Muscle of arm (tissue), 12 donors: ENCODE data around the gene CCDC91. TPM values are rescaled to one million over a fixed set of nuclear protein-coding genes. Genes with fewer than 3 reads are reported as not detected.

Source experiments
- DNase-seq: peaks from one replicate; pipeline ENCODE4 v3.0.0-alpha.2; 2013
- polyA plus RNA-seq, 12 donors: library from polyadenylated mRNA; unstranded; fragments of 120-200 nt; gene quantifications; one replicate each; pipeline ENCODE4 v1.2.1, GENCODE V29; 2013; ENCODE audit not compliant: insufficient read length in 12 of 12

CCDC91 gene
- polyA plus RNA-seq, 12 donors: 21.4 to 52.1 (median 24.4) TPM; not detected in 1

DNA sequence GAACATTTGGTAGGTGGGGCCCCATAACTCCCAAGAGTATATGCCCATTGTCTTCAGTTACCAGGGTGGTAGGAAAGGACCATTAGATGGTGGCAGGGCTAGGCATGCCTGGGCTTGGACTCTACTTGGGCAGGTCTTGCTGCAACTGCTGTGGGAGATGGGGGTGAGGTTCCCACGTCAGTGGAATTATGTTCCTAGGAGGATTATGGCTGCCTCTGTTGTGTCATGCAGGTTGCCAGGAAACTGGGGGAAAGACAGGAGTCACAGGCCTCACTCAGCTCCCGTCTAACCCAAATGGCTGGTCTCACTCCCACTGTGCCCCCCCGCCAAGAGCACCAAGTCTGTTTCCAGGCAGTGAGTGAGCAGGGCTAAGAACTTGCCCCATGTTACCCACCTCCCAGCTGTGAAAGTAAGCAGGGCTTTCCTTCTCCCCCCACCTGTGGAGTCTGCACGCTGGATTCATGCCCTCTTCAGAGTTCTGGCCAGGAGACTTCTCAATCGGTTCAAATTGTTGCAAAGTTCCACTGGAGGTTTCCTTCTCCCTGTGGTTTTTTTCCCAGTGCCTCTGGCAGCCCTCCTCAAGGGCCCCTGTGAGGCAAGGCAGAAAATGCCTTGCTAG, 337.5 kb downstream of the CCDC91 start:
- DNase-seq: no peak

DNA sequence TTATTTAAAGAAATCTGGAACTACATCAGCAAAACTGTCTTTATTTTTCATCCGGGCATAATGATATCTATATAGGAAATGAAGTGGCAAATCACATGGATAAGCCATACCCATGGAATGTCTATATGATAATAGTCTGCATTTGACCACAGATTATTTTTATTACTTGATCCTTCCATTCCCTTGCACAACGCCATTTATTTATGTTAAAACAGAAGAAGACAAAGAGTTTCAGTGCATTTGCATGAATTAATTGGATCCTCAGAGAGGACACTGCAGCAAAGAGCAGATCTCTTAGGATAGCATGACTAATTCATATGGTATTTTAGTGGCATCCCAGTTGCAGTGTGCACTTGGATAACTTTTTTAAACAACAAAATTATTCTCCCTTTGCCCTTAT, 345.0 kb downstream of the CCDC91 start:
- DNase-seq: no peak

DNA sequence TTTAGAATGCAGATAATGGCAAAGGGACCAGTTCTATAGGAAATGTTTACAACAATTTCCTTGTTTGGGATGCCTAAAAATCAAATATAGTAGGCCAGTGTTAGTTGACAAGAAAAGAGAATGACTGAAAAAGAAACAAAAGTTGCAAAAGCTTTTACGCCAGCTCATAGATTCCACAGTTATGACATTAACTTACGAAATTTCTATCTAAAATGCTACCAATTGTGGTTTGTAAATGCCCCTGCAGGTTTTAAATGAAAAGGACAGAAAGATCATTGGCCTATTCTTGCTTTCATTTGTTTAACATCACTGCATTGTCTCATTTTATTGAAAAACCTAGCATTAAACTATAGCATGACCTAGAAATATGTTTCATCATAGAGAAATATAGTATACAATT, 345.8 kb downstream of the CCDC91 start:
- DNase-seq: no peak

DNA sequence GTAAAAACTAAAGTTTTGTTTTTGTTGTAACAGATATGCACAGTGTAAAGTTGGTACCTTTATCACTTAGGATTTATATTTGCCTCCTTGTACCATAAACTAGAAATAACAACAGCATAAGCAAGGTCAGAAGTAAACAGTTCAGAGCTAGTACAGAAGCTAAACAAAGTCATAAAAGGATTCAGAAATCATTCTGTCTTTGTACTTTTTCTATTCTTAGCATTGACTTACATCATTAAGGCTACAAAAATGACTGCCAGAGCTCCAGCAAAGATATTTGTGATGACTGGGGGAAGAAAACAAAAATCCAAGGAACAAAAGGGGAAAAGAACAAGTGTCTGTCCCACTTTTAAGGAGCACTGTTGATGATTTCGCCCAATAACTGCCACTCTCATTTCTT, 347.2 kb downstream of the CCDC91 start:
- no peak for DNase-seq

DNA sequence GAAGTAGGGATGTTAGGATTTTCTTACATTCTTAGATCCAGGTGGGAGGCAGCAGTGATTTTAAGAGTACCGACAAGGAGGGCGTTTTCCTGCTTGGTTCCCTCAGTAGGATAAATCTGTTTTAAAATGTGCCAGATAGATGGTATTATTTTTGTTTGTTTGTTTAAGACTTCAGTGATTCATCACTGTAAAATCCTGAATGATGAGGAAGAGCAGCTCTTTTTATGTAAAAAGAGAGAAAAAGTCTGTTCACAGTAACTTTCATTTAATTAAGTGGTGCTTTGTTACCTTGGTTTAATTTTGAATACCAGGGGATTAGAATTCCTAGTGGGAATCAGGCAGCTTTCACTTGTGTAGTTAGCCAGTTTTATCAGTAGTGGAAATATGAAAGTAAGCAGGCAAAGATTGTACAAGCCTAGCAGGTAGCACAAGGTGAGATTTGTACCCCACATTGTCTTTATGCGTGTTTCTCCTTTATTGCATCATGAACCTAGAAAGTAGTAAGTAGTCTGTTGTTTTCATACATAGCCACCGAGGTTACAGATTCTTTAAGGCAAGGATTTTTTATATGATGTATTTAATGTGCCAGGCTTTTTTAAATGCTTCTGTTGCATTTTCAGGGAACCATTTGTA, 349.6 kb downstream of the CCDC91 start:
- no peak for DNase-seq

DNA sequence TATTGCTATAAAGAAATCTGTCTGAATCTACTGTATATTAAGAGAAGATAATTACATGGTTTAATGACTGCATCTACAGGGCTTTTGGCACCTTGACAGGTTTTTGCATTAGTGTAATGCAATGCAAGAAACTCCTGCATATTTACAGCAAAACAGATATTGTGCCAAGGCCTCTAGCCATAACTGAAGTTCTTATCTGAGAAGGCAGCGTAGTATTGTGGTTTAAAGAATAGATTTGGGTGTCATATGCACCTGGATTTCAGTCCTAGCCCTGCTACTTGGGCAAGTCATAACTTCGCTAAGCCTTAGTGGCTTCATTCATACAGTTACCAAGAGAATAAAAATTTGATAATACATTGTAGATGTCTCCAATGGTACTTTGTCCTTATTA, 350.1 kb downstream of the CCDC91 start:
- DNase-seq: no peak

DNA sequence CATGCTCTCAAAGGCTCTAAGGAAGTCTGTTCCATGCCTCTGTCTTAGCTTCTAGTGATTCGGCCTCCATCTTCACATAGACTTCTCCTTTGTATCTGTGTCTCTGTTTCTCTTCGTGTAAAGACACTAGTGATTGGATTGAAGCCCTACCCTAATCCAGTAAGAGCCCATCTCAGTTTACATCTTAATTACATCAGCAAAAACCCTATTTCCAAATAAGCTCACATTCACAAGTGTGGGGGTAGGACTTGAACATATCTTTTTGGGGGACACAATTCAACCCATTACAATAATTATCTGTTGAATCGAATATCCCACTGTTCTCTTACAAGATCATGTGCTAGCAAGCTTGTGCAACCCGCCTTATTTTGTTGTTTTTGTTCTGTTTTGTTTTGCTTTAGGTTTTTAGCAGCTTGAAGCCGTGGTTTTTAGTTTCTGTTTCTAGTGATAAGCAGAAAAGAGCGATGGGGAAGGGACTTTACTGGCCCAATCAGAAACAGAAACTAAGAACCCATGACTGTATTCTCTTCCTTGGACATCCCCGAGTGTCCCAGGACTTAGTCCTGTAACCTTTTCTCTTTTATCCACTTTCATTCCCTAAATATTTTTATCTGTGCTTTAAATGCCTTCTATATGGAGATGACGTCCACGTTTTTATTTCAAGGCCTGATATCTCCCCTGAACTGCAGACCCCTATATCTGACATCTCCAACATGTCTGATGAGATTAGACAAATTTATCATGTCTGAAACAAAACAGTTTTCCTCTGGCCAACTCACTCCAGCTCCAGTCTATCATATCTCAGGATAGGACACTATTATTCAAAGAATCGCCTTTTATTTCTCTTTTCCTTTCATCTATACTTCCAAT, 353.0 kb downstream of the CCDC91 start:
- DNase-seq: no peak

DNA sequence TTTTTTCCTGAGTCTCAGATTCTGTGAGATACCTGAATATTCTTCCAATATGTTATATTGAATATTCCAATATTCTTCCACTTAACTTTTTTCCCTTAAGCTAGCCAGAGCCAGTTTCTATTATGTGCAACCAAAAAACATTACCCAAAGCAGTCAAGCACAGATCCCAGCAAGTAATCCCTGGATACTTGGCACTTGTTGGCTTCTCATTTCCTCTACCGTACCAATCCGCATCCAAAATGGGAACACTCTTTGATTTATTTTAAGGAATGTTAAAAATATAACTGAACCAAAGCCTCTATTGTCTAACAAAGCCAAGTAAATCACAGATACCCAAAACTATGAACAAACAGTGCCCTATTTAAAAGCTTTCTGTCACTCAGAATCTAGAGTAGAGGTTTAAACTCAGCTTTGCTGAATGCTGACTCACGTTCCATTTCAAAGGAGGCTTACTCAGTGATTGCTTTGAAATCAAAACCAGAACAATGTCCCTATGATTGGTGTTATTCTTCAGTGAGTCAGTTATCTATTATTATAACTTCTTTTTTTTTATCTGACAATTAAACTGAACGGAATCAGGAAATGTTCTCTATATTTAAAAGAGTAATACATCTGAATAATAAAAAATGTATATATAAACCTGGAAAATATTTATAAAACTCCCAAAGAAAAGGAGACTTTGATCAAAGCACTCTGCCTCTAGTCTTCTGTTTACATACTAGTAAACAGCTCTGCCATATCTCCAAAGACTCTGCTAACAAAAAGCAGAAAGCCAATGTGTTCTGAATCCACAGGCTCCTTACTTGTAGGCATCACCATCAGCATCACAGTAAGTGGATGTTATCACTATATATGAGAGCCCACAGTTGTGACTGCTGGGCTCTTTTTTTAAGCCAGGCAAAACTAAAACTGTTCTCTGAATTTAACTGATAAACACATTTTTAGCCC, 360.8 kb downstream of the CCDC91 start:
- DNase-seq: no peak

DNA sequence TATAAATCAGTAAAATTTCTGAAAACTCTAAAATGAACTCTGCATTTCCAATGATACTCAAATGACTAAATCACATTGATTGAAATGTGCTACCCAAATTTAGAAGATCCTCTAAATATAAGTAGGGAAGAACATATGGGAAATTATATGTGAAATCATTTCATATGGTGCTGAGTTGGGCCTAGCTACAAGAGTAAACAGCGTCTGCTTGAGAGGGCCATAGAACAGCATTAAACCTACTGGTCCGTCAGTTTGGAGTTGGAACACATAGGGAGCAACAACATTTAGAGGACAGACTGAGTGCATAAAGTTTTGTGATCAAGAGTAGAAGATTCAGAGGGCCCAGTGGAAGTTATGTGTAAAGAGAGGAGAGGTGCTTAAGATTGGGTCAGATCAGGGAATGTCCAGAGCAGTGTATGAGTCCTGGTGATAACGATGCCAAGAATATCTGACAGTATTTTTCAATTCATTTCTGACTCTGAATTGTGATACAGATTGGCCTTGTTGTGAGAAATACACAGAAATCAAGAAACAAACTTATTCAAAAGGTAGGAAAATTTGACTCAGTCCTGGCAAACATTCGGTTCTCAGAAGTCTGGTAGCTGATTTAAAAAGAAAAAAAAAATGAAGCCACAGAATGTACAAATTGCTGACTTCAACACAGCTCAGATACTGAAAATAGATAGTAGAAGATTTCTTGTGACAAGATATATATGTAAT, 362.2 kb downstream of the CCDC91 start:
- DNase-seq: peak; percentile 8

DNA sequence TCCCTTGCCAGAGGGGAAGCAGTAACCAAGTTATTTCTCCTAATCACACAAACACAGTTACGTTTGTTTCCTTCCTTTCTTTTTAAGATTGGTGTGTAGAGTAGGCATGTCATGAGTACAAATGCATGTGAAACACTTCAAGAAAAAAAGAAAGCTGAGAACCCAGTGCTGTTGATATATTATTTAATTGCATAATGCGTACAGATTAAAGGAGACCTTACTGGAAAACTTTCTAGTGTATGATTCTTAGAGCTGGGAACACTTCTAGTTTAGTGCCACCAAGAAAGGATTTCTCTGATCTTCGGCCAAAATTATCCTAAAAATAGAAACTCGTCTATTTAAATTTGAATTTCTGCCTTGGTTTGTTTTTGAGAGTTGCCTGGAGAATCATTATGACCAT, 365.5 kb downstream of the CCDC91 start:
- no peak for DNase-seq

DNA sequence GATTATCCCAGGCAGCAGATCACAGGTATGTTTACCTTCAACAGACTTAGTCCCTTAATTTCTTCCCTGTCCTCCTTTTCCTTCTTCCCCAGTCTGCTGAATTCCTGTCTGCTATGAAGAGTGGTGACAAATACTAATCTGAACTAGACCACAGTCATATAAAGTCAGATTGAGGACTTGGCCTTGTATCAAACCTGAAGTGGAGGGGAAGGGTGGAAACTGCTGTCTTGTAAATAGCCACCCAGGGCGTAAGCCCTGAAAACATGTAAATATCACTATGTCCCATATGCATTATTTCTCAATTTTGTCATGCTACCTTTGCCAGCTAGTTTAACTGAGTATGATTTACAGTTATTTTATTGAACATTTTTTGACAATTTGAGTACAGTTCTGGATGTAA, 368.0 kb downstream of the CCDC91 start:
- no peak for DNase-seq

DNA sequence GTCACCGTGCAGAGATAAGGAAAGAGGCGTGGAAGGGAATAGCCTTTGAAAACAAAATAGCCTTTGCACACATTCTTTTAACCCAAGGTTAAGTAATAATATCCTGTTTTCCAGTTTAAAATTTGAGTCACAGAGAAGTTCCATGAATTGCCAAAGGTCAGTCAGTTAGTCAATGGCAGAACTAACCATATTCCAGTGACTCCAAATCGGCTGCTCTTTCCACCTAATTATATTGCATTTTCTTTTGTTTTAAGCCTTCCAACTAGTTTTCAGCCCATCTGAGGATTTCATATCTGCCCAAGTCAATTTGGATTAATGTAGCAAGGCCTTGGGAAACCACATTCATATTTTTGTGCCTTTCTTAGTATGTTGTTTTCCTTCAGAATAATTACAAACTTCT, 373.0 kb downstream of the CCDC91 start:
- no peak for DNase-seq

DNA sequence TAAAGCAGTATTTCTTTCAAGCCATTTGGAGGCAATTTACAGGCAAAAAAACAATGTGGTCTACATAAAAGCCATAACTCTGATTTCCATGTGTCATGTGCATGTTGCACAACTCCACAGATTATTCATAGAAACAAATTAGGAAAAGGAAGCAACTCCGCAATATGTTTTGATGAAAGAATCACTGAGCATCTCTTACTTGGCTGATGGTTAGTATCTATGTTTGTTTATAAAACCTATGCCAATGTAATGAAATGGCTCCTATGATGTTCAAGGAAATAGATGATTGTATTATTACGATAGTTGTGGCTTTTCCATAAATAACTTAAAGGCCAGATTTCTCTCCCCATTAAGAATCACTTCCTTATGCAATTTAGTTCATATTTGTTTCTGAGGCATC, 373.7 kb downstream of the CCDC91 start:
- no peak for DNase-seq

DNA sequence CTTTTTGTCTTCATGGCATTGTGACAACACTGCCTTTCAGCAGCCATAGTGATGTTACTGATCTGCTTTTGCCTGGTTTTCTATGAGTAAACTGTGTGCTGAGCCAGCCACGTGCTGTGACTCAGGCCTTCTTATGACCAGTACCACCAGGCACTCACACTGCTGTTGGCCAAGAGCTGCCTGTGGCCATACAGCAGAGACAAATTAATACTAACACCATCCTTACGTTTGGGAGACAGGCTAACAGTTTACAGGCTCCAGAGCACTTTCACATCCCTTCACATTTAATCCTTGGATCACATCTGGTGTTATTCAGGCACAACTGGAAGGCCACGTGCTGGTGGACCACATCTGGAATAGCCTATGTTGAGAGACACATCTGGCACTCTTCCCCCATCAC, 377.9 kb downstream of the CCDC91 start:
- DNase-seq: no peak

DNA sequence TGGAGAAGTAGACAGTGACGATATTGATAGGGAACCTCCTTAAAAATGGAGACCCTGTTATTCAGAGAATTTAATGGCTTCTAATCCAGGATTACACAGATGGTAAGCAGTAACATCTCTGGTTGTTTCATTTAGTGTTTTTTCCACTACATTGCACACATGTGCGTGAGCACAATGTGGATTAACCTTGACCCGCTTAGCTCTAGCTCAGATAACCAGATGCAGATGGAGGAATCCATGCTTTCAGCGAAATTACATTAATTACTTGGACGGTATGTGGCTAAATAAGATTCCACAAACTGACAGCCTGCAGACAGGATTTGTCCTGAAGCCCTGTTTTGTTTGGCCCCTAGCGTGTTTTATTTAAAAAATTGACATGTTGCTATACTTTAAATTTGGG, 378.4 kb downstream of the CCDC91 start:
- no peak for DNase-seq

DNA sequence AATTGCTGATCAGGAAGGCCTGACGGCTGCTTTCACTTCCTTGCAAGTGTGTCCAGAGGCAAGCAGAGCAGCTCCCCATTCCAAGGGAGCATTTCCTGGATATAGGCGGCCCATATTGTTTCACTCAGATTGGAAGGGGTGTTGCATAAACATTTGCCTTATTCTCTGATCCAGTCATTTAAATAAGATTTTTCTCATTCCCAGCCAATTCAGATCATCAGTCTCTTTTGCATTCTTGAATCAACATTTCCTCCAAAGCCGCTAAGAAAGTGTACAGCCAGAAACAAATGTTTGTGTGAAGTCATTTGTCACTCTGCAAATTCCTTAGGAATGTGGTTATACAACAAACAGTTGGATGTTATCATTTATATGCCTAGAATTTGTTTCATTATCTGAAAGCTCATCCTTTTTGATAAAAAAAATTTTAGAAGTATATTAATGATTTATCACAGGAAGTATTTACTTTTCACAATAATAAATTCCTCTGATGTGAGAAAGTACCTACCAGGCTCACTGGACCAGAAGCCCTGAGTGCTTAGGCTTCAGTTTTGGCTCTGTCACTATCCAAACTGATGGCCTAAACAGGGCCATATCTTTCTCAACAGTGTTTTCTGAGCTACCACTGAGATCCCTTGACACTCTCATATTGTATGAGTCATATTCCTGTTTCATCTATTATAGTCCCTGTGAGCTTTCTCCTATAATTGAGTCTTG, 379.6 kb downstream of the CCDC91 start:
- DNase-seq: peak; percentile 37

DNA sequence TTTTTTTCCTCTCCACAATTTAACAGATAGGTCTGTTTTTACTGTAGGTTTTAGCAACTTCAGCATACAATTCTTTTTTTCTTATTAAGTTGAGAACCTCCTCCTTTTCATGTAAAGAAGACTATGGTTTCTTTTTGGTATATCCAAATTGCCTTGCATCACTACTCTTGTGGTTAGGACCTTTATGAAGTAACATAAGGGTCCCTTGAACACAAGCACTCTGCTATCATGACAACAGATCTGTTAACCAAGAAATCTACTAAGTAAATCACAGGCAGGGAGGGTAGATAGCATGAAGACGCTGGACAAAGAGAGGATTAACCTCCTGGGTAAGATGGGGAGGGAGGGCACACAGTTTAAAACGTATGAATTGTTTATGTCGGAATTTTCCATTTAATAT, 380.6 kb downstream of the CCDC91 start:
- DNase-seq: no peak

DNA sequence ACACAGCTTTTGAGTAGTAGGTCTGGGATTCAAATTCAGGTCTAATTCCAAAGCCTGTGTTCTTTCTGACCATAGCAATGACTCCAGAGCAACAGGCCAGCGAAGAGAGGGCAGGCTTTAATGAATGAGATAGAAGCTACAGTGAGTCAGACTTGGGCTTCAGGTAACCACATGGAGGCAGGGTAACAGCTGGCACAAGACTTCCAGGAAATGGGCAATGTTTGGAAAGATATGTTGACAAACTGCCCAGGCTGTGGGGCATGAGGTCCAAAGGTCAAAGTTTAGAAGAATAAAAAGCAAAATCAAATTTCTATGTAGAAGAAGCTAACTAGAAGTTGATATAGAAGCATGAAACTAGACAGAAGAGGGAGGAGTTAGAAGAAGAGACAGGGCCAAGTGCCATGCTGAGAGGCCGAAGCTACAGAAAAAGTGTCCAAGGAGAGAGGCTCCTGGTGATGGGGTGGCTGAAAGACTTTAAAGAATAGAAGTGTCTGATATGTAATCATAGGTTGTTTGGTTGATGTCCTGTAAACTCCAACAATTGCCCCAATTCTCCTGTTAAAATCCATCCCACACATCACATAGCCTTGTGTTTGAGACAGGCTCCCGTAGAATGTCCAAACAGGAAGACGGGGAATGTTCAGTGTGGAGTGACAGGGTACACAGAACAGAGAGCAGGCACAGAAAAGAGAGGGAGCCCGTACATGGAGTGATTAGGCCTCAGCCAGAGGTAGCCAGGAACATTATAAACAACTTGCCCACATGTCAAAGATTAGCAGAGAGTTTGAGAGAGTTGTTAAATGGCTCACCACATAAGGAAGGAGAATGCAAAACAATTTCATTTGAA, 384.7 kb downstream of the CCDC91 start:
- no peak for DNase-seq

DNA sequence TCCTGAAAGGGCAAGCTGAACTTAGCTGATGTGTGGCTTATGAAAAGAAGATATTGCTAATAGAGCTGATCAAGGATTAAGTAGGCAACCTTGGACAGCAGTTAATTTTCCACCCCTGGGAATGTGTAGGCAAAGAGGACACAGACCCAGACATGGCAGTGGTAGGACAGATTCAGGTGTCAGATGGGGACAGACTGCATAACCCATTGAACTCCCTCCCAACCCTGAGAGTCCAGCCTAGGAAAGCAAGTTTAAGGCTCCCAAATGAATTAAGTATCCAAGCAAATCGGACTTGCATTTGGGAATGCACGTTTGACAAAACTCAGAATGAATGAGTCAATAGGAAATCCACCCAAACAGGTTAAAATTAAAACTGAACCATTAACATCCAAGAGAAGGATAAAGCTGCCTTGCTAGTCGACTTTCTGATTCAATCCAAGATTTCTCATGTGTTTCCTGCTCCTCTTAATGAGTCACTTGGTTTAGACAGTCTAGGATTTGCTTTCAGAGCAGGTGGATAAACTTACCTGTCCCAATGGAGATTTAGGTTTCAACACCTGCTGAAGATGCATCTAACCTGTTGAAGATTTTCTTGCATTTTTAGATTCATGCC, 385.4 kb downstream of the CCDC91 start:
- DNase-seq: no peak
